ENCODE results near the gene FSTL3.
"Not testable (repeated sequence)": the region's sequence is repeated elsewhere in the genome, so short reads cannot be mapped to it uniquely, and the experiment has no call there.

FSTL3 gene

DNA sequence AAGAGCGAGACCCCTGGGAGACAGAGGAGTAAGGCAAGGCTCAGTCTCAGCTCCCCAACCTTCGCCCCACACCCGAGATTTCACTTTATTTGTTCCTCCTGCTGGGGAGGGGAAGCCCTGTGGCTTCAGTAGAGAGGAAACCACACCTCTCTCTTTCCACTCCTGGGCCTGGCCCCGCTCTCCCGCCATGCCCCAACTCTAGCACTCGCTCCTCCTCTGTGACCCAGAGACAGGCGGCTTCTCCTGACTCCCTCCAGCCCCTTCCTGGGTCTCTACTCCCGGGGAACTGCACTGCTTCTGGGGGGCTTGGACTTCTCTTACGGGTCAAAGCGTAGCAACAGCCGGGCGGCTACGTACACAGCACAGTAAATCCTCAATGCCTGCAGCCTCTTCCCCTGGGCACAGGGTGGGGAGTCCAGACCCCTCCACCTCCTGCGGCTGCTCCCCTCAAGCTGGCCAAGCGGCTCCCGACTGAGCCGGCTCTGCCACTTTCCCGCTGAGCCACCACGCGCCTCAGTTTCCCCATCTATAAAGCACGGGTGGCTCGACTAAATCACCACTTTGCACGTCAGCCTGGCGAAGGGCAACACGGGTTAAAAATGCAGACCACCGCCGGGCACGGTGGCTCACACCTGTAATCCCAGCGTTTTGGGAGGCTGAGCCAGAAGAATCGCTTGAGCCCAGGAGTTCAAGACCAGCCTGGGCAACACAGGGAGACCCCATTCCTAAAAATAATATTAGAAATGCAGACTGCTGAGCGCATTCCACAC is 14.6 kb upstream of the FSTL3 start:
- DNase-seq = peak; percentile 79

DNA sequence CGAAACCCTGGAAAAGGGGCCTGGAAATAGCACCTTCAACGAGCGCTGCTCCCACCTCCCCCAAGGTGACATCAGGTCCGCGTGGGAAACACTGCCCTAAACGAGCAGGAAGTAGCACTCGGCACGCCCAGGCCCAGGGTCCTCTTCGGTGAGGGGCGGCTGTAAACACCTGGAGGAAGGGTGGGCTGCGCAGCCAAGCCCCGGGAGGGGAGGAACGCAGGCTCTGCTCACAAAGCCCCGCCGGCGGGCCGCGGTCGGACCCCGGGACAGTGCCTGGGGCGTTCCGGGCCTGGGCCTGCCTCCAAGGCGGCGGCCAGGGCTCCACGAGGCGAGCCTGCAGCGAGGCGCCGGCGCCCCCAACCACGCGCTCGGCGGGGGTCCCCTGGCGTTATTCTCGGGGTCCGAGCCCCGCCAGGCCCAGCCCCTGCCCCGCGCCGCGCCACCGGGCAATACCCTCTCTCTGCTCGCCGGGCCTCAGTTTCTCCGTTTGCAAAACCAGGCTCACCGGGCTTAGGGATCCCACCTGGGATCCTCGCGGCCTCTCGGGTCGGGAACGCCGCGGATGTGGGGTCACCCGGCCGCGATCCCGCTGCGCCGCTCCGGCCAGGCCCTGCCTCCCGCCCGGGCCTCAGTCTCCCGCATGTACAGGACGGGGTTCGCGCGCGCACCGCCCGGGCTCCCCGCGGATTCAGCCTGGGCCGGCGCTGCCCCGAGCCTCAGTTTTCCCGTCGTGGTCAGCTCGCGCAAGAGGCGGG is 13.8 kb upstream of the FSTL3 start:
- DNase-seq = peak; percentile 78

DNA sequence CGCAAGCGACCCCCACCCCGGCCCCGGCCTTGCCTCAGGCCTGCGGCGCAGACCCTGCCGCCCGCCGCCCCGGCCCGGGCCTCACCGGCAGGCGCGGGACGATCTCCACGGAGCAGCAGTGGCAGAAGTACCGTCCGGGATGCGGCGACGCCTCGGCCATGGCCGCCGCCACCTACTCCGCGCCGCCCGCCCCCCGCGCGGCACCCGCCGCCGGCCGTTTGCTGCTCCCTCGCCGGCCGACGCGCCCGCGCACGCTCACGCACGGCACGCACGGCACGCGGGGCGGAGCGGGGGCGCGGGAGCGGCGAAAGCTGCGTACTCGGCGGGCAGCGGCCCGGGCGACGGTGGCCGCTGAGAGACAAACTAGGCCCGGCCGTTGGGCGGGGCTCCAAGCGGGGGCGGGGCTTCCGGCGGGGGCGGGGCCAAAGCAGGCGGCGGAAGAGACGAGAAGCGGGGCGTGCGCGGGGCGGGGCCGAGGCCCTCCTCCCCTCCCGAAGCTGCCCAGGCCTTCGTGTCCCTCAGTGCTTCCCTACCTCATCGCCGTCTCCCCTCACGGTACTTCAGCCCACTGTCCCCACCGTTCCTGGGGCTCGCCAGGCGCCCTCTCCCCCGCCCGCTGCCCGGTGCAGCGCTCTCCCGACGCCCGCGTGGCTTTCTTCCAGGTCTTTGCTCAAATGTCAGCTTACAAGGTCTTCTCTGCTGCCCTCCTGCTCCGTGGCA is 13.1 kb upstream of the FSTL3 start, which contains the start of gene RNF126:
TSS of gene RNF126 (minus strand) at position 253 of the 720 bp plus-strand sequence. CDS start at position 160, 93 bp downstream.
- peak; percentile 95 for DNase-seq

DNA sequence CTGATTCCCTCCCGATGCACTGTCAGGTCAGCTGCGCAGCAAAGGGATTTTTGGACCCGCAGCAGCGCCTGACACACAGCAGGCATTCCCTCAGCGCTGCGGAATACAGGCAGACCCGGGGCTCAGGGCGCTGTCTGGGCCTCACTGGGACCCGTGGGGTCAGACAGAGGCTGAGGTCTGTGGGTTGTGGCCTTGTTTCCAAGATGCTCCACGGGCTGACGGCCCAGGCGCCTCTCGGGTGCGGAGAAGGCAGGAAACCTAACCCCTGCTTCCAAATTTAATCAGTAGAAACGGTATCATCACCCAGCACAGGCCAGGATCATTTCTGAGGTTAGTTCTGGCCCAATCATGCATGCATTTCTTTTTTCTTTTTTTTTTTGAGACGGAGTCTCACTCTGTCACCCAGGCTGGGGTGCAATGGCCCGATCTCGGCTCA is 12.5 kb upstream of the FSTL3 start:
- DNase-seq = no peak

DNA sequence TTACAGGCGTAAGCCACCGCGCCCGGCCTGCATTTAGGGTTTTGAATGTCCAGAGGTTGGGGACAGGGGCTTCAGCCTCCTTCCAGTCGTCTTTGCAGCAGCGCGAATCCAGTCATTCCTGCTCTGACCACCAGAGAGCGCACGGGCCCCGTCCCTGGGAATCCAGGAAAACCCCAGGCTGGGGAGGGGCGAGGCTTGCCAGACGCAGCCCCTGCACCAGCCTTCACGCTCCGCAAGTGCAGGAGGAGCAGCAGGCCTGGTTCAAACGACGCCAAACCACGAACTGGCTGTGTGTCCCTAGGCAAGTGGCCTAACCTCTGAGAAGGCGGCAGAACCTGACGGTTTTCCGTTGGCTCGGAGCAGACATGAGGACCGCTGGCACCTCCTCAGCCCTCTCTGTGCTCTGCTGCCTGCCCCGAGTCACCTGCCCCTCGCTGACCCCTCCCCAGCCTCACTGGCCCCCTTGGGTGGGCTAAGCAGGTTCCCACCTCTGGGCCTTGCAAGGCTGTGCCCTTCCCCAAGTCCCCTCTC is 11.2 kb upstream of the FSTL3 start:
- DNase-seq = peak; percentile 87

DNA sequence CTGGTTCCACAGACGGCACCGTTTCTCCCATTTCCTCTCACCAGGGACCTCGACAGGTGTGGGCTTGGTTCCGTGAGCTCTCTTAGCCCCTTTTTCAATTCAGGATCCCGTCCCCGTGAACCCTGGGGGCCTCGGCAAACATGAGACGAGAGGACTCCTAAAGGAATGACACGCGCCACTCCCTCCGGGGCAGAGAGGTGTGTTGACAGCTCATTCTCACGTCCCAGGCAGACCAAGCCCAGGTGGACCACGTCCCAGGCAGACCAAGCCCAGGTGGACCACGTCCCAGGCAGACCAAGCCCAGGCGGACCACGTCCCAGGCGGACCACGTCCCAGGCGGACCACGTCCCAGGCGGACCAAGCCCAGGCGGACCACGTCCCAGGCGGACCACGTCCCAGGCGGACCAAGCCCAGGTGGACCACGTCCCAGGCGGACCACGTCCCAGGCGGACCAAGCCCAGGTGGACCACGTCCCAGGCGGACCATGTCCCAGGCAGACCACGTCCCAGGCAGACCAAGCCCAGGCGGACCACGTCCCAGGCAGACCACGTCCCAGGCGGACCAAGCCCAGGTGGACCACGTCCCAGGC is 9.1 kb upstream of the FSTL3 start:
- DNase-seq = not testable (repeated sequence)

DNA sequence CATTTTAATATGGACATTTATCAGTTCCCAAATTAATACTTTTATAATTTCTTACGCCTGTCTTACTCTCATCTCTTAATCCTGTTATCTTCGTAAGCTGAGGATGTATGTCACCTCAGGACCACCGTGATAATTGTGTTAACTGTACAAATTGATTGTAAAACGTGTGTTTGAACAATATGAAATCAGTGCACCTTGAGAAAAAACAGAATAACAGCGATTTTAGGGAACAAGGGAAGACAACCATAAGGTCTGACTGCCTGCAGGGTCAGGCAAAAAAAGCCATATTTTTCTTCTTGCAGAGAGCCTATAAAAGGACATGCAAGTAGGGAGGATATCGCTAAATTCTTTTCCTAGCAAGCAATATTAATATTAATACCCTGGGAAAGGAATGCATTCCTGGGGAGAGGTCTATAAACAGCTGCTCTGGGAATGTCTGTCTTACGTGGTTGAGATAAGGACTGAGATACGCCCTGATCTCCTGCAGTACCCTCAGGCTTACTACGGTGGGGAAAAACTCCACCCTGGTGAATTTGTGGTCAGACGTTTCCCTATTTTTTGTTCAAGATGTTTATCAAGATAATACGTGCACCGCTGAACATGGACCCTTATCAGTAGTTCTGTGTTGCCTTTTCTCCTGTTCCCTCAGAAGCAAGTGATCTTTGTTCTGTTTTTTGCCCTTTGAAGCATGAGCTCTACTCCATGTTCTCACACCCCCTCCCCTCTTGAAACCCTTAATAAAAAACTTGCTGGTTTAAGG is 7.3 kb upstream of the FSTL3 start:
- DNase-seq = not testable (repeated sequence)

DNA sequence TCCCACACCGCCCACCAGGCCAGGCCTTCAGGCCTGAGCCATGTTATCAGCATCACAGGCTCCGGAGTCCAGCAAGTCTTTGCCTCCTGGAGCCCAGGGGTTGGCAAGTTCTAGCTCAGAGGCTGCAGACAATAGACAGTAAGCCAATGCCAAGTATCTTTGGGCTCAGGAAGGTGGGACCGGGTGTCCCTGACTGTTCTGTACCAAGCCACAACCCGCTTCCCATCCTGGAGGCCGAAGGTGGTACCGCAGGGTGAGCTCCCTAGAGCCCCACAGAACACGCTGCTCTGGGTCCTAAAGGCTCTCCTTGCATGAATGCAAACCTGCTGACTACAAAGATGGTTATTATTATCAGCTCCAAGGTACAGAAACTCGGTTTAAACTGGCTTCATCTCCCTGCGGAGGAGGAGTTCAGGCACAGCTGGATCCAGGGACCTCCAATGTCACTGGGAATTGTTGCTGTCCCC is 5.5 kb upstream of the FSTL3 start:
- DNase-seq = no peak

DNA sequence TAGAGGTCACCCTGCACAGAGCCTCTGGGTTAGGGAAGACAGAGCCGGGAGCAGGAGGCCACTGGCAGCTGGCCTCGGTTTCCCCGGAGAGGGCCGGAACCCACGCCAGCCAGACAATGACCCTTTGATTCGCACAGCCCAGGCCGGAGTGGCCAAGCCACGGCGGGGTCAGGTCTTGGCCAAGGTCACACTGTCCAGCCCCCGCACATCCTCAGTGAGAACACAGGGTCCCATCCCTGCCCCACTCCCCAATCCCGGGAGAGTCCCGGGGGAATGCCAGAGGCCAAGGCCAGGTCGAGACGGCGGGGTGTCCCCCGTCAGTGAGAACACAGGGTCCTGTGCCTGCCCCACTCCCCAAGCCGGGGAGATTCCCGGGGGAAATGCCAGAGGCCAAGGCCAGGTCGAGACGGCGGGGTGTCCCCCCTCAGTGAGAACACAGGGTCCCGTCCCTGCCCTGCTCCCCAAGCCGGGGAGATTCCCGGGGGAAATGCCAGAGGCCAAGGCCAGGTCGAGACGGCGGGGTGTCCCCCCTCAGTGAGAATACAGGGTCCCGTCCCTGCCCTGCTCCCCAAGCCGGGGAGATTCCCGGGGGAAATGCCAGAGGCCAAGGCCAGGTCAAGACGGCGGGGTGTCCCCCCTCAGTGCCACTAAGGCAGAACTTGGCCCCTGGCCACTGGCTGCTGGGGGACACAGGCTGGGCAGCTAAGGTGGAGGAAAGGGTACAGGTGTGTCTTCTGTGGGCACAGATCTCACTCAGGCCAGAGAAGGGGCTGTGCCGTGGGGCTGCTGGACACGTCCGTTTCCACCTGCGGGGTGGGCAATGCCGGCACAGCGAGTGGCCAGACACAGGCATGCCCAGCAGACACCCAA is 1.7 kb upstream of the FSTL3 start:
- no peak for DNase-seq

DNA sequence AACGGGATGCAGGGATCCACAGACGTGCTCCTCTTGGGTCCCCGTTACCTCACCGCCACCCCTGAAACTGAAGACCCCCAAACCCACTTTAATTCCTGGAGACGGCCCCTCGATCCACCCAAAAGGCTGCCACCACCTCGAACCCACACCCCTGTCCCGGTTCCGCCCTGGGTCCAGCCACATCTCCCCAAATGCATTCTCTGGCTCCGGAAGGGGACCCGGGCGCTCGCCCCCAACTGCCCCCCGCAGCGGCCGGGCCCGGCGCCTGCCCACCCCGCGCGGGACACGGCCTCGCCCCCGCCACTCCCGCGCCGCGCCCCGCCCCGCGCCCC is 219 bp upstream of the FSTL3 start:
- no peak for DNase-seq

DNA sequence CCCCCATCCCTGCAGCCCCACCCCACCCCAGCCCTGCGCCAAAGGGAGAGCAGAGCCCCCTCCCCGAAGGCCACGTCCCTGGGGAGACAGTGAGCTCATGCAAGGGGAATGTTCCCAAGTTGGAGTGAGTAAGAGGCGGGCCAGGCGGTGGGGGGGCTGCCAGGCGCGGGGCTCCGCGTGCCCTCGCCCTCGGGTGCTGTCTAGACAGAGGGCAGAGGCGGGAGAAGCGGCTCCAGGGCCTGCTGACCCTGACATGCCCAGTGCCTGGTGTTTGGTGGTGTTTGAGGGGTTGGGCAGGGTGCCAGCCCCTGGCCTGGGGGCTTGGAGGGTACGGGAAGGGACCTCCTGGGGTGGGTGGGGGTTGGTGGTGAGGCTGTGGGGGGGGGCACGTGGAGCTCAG is 1.0 kb downstream of the FSTL3 start:
- DNase-seq = no peak

DNA sequence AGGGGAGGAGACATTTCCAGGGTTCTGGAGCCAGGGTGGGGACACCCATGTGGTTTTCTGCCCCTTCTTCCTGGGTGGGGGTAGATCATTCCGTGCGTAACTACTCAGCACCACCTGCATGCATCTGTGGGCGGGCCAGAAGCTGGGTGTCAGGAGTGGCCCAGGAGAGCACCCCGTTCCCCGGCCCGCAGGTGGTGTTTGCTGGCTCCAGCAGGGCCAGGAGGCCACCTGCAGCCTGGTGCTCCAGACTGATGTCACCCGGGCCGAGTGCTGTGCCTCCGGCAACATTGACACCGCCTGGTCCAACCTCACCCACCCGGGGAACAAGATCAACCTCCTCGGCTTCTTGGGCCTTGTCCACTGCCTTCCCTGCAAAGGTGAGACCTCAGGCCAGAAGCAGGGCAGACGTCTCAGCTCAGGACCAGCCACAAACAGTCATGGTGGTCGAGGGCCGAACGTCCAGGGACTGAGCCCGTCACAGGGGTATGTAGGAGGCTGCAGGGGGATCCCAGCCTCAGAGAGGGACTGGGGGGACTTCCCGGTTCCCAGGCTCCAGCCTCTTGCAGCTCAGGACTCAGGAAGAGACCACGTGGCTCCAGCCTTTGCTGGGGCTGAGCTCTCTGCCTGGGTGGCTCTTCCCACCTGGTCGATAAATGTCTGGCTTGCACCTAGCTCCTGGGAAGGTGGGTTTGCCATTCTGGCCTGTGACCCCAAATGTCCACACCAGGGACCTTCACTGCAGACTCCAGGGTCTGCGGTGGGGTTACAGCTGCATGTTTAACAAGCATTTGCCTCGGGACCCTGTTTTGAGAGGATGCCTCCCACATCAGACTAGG is 1.6 kb downstream of the FSTL3 start:
- DNase-seq = no peak

DNA sequence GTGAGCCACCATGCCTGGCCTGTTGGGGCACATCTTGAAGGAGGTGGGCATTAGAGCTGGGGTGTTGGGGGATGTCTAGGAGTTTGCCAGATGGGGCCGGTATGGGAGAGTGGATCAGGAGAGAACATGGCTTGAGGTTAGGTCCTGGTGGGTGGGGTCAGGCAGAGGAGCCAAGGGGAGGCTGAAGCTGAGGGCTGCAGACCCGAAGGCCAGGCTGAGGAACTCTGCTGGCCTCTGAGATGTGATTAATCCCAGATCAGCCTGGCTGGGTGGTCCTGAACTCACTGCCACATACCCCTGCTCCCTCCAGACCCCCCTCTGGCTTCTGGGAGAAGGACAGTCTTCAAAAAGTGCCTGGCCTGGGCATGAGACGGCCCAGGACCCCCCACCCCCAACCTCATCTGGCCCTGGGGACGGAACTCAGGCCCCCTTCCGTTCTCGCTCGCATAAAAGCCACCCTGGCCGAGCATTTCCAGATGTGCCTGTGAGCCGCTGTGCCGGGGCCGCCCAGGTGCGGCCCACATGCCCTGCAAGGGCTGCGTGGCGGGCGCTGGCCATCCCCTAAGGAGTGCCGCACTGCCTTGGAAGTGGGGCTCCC is 2.7 kb downstream of the FSTL3 start:
- DNase-seq = no peak

DNA sequence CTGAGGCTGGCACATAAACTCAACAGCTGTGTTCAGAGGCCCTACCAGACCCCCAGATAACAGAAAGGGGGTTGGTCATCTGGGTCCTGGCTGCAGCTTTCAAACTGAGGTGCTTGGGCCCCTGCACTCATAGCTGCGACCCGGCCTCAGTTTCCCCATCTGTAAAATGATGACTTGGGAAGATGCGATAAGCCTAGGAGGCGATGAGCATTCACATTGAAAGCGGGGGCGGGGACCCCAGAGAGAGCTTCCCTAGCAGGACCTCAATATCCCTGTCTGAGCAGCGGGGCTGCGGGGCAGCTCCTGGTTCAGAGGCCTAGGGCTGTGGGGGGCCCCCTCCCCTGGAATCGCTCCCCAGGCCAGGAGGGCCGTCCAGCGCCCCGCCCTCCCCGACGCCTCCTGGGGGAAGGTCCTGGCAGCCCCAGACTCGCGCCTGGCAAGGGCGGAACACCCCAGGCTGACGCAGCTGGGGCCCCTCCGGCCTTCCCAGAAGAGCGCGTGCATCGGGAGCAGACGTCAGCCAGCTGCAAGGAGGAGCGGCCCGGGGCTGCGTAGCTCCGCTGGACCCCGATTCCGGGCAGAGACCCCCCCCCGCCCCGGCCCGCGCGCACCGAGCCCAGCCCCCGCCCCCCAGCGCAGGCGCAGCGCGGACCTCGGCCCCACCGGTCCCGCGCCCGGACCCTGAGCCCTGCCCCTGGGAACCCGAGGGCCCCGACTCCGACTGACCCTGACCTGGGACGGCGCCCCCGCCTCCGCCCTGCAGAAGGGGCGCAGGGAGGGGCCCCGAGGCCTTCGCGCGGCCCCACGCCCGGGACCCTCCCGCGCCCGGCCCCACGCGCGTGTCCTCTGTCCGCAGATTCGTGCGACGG is 3.5 kb downstream of the FSTL3 start:
- no peak for DNase-seq

DNA sequence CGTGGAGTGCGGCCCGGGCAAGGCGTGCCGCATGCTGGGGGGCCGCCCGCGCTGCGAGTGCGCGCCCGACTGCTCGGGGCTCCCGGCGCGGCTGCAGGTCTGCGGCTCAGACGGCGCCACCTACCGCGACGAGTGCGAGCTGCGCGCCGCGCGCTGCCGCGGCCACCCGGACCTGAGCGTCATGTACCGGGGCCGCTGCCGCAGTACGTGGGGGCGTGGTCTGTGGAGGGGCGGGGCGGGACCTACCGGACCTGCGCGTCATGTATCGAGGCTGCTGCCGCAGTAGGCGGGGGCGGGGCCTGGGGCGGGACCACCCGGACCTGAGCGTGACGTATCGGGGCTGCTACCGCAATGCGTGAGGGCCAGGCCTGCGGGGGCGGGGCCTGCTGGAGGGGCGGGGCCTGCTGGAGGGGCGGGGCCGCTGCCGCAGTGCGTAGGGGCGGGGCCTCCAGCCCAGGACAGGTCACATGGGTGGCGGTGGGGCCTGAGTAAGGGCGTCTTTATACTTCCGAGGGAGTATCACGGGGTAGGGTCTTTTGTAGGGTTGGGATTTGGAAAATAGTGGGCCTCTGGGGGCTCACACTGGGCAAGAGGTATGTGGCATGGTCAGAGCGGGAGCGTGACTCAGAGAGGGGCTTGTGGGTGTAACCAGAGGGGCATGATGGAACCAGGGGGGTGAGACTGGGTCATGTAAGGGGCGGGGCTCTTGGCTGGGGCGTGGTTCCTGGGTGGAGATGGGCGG is 4.3 kb downstream of the FSTL3 start:
- DNase-seq = peak; percentile 99

DNA sequence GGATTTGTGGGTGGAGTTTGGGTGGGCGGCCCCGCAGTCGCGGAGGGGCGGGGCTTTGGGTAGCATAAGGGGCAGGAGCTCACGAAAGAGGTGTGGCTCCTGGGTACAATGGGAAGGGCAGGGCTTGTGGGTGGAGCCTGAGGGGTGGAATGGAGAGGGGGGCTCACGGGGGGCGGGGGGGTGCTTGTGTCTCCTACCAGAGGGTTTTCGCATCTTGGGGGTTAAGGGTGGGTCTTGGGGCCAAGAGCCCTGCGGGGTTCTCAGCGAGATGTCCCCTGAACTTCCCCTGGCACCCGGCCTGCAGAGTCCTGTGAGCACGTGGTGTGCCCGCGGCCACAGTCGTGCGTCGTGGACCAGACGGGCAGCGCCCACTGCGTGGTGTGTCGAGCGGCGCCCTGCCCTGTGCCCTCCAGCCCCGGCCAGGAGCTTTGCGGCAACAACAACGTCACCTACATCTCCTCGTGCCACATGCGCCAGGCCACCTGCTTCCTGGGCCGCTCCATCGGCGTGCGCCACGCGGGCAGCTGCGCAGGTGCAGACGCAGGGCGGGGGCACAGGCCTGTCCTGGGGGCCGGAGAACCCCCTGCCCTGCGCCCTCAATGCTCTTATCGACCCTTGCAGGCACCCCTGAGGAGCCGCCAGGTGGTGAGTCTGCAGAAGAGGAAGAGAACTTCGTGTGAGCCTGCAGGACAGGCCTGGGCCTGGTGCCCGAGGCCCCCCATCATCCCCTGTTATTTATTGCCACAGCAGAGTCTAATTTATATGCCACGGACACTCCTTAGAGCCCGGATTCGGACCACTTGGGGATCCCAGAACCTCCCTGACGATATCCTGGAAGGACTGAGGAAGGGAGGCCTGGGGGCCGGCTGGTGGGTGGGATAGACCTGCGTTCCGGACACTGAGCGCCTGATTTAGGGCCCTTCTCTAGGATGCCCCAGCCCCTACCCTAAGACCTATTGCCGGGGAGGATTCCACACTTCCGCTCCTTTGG is 5.1 kb downstream of the FSTL3 start:
- DNase-seq = no peak

All from CD4-positive, alpha-beta T cell treated with Interleukin-17A for 1 hour (primary cell).